HTERT RPE-1 (cell line): Measurements from ENCODE around the gene PTBP3.
"Not testable (repeated sequence)": the region's sequence is repeated elsewhere in the genome, so short reads cannot be mapped to it uniquely, and the experiment has no call there.

ENCODE experiments used
- in situ Hi-C: fragments of 300-500 bp; cut with MboI; formaldehyde crosslinking; loops from 4 replicates; pipeline ENCODE4 v1.14.3; 2020; ENCODE audit warnings: low sequenced_read_pairs

Gene PTBP3

DNA sequence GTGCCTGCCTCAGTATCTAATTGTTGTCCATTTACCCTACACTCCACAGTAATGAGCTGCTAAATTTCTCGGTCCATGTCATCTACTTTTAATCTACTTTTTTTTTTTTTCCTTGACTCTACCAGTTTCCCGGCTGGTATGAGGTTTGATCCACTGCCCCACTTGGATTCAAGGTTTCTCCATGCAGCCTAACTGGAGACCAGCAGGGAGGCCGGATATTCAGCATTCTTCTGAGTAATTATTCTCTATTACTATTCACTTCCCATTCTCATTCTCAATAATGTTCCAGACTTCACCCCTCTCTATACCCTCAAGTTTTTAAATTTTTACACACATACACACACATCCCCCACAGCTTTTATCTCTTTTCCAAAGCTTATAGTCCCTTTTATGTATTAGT lies 107.3 kb downstream of the PTBP3 start:
- in situ Hi-C loops, result no loop called here

DNA sequence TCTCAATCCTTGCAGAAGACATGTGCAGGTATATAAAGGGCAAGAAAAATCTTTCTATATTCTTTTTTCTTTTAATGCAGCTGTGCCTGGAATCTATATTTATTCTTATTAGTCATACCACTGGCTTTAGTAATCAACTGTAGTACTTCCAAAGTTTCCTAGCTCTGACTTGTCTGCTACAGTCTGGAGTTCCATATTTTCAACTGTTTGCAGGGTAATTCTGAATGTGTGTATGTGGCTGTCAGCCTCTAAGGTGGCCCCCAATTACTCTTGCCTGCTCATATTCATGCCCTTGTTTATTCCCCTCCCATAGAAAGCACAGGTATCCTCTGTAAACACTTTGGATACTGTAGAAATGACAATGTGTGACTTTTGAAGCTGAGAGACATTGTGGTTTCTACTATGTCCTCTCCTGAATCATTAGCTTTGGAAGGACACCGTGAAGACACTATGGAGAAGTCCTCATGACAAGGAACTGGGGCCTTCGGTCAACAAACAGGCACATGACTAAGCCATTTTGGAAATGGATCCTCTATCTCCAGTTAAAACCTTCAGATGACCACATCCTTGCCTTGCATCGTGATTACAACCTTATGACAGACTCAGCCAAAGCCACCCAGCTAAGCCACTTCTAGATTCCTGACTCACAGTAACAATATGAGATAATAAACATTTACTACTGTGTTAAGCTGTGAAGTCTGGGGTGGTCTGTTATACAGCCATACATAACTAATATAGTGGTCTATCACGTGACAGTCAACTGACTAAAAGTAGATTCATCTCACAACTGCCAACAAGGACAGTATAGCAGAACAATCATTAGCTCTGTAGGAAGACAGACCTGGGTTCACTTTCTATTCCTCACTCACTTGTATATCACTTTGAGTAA lies 108.8 kb downstream of the PTBP3 start:
- in situ Hi-C loops, result no loop called here

DNA sequence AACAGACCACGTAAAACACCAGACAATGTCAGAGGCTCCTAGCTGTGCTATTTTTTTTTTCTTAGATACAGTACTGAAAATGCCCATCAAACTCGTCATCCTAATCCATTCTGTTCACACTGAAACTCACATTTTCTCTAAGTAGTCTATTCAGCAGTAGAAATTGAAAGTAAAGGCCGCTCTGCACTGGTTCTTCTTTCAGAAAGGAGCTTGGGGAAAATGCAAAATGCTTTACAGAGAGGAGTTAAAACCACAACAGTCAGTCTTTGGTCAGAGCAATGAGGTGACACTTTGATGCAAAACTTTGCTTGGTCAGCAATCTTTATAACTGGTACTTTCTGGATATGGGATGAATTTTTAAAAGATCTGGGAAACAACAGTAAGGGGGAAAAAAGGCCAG lies 114.5 kb downstream of the PTBP3 start:
- in situ Hi-C loops, result no loop called here

DNA sequence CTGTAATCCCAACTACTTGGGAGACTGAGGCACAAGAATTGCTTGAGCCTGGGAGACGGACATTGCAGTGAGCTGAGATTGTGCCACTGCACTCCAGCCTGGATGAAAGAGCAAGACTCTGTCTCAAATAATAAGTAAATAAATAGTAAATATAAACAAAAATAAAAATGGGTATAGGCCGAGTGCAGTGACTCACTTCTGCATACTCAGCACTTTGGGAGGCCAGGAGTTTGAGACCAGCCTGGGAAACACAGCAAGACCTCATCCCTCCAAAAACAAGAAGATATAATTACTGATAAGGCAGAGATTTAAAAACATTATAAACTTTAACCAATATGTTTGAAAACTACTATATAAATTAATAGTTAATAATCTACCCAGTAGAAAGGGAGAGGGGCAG lies 120.5 kb downstream of the PTBP3 start:
- in situ Hi-C loops, result no loop called here

DNA sequence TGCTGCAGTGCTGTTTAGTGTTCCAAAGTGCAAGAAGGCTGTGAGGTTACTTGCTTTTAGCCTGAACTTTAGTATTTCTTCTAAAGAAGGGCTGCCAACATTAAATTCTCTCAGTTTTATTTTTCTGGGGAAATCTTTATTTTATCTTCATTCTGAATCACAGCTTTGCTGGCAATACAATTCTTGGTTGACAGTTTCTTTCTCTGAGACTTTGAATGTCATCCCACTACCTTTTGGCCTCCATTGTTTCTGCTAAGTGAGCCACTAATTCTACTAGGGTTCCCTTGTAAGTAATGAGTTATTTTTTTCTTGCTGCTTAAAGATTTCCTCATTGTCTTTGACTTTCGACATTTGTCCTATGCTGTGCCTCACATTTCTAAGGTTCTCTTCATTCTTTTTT lies 126.0 kb downstream of the PTBP3 start:
- in situ Hi-C loops, result no loop called here

DNA sequence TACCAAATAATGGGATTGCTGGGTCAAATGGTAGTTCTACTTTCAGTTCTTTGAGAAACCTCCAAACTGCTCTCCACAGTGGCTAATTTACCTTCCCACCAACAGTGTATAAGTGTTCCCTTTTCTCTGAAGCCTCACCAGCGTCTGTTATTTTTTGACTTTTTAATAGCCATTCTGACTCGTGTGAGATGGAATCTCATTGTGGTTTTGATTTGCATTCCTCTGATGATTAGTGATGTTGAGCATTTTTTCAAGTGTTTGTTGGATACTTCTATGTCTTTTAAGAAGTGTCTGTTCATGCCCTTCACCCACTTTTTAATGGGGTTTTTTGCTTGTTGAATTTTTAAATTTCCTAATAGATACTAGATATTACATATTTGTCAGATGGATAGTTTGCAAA lies 129.9 kb downstream of the PTBP3 start:
- in situ Hi-C loops, result no loop called here

DNA sequence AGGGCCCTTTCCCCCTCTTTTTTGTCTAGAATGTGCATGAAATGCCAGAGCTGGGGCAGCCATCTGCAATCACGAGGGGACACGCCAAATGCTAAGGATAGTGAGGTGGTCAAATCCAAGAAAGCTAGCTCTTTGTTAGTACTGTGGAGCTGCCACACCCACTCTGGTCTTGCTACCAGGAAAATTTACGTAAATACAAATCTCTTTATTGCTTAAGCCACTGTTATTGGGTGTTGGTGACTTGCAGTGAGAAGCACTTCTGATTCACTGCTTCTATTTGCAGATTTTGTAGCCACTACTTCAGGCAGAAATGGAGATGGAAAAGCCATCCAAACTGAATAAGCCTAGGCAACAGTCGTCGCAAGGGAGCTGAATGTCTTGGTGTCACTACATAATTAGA lies 132.7 kb downstream of the PTBP3 start:
- in situ Hi-C loops, result no loop called here

DNA sequence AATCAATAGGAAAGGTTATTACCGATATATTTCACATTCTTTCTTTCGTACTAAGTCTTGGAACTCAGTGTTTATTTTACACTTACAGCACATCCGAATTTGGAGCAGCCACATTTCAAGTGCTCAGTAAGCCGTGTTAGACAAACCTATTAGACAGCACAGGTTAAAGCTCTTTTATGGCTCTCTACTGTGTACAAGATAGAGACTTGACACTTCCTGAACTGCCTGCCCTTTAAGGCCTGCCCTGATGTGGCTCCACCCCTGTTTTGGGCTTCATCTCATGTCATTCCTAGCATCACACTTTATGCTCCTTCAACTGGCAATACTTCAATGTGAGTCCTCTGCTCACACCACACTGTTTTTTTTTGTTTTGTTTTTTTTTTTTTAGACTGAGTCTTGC lies 134.8 kb downstream of the PTBP3 start:
- in situ Hi-C loops, result no loop called here

DNA sequence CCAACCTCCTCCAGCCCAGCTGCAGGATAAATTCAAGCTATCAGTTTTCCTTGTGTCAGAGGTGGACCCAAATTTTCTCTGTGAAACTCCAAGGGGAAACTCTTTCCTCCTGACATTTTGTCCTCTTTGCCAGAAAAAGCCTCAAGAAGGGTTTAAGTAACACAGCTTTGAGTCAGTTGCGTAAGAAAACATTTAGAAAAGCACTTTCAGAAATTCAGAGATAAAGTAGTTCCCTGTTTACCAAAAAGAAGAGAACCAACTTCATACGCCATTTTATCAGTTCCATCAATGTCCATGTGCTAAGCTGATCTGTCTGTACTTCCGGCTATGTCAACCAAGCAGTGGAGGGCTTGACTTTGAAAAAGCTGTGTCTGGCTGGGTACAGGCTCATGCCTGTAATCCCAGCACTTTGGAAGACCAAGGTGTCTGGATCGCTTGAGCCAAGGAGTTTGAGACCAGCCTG lies 138.4 kb downstream of the PTBP3 start:
- in situ Hi-C loops, result no loop called here

DNA sequence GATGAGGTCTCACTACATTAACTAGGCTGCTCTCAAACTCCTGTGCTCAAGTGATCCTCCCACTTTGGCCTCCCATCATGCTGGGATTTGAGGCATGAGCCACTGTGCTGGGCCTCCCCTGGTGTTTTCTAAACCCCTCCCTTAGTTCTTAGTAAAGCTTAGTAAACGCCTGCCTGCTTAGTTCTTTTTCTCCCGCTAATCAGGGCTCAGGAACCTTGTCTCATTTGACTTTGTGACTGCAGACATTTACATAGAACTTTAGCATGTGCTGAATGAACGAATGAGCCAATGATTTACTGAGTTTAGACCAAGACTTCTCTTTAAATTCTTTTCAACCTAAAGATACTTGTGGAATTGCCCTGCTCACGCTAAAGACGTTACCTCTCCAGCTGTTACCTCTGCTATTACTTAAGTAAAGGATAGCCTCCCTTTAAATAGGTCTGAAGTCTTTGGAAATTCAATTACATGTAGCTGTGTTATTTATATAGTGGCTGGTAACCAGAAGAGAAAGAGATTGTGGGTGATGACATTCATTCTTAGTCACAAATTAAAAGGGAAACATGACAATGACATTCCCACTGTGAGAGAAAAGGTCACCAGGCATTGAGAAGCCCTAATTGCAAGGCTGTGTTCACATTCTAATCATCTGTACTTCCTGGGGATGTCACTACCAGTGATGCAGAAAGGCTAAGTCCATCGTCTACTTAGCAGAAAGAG lies 139.7 kb downstream of the PTBP3 start:
- in situ Hi-C loops, result no loop called here

DNA sequence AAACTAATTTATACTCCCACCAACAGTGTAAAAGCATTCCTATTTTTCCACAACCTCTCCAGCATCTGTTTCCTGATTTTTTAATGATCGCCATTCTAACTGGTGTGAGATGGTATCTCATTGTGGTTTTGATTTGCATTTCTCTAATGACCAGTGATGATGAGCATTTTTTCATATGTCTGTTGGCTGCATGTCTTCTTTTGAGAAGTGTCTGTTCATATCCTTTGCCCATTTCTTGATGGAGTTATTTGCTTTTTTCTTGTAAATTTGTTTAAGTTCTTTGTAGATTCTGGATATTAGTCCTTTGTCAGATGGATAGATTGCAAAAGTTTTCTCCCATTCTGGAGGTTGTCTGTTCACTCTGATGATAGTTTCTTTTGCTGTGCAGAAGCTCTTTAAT lies 143.1 kb downstream of the PTBP3 start:
- in situ Hi-C loops, result not testable (repeated sequence)

DNA sequence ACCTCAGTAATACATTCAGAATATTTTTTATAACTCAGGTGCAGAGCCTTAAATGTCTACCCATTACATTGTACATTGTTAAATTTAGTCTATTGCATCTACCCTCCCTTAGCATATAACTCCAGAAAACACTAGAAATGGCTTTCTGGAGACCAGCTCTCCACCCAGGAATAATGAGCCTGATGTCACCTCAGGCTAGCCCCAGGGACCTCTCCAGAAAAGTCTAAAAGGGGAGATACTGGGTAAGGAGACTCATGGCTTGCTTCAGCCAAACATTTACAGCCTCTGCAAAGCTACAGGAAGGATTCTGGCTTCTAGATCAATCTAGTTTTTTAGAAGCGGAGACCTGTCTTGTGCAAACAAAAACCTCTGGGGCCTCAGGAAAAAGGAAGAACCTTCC lies 144.5 kb downstream of the PTBP3 start:
- in situ Hi-C loops, result no loop called here

DNA sequence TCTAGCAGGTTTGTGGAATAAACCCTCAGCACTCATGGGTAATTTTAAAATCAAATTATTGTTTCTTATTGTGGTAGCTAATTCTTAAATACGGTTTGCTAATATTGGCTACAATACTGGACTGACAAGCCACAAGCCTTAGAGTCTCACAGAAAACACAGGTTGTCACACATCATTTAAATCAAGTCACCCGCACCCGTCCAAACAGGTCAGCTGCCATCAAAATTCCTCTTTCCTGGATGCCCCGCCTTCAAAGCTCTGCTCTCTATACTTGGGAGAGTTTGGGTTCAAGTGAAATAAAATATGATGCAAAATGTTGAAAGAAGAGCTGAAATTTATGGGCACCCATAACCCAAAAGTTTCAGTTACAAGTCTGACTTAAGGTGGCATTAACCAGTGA lies 146.0 kb downstream of the PTBP3 start:
- in situ Hi-C loops, result no loop called here

DNA sequence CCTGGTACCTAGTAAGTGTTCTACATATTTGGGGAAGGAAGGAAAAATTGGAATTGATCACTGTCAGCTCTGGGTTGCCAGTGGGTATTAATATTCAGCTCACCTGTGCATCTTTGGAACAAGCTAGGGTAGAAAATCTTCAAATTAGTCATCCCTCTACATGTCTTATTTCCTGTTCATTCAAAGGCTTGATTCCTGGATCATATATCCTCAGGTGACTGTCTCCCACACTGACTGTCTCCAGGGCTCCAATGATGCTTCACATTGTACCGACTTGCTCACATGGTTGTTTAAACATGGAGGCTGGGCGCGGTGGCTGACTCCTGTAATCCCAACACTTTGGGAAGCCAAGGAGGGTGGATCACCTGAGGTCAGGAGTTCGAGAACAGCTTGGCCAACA lies 146.7 kb downstream of the PTBP3 start:
- in situ Hi-C loops, result no loop called here

DNA sequence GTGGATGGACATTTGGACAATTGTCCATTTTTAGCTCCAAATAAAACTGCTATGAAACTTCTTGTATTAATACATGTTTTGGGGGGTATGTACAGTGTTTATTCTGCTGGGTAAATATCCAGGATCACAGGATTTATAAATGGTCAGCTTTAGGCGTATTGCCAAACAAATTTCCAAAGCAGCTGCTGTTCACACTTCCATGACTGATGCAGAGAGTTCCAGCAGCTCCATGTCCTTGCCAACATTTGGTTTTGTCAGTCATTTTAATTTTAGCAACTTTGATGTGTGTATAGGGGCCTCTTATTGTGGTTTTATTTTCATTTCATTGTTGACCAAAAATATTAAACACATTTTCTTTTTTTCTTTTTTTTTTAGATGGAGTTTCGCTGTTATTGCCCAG lies 148.5 kb downstream of the PTBP3 start:
- in situ Hi-C loops, result no loop called here

DNA sequence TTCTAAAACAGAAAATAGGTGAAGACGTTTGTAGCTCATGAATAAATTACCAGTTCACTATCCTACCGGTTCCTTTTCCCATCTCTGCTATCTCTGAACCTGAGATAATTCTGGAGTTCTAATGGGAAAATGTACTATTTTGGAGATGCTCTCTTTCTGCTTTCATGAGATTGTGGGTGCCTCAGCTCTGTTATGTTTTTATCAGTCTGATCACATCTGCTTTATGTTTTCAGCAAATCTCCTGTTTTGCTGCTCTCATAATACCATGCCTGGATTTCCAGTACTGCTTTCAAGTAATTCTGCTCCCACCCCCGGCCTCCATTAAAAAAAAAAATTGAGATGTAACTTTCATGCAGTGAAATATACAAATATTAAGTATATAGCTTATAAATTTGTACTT lies 149.2 kb downstream of the PTBP3 start:
- in situ Hi-C loops, result no loop called here

DNA sequence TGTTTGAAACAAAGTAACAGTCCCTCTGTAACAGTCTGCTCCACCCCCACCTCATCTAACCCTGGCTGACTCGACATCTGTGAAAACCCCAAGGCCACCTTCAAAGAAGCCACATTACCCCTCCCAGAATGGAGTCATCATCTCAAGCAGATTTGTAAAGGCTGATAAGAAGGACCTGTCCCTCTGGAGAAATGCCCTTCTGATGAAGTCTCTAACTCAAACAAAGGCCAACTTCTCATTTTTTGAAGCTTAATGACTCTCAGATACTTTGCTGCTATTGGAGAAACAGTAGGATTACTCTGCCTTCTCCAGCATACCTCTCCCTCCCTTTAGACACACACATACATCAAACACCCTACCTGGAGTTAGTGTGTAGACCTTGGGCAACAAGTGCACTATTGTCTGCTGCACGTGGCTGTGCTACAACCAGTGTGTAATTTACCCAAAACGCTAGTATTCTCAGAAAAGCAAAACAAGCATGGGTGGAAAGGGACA lies 153.0 kb downstream of the PTBP3 start:
- in situ Hi-C loops, result no loop called here

DNA sequence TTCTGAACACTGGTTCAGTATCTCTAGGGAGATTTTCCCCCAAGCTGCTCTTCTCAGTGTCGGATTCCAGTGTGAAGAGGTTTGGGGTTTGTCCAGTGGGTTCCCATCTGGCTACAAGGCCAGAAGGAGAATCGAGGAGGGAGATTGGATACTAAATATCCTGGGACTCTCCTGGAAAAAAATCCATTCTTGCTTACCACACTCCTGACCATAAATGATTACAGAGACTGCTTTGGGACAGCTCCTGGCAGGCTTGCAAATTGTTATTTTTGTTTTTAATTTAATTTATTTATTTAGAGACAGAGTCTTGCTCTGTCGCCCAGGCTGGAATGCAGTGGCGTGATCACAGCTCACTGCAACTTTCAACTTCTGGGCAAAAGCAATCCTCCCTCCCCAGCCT lies 153.6 kb downstream of the PTBP3 start:
- in situ Hi-C loops, result no loop called here

DNA sequence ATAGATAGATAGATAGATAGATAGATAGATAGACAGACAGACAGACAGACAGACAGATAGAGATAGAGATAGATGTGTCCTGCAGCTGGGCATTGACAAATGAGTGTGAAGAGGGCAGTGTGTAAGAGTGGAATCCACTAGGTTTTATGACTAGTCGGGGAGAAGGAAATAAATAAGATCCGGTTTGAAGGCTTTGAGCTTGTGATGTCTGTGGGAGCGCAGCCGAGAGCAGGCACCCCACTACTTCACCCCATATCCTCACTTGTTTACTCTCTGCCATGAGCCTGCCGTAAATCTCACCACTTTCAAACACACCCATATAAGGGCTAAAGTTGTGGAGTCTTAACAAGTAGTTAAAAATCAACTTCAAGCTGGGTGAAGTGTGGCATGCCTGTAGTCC lies 156.9 kb downstream of the PTBP3 start:
- in situ Hi-C loops, result no loop called here

DNA sequence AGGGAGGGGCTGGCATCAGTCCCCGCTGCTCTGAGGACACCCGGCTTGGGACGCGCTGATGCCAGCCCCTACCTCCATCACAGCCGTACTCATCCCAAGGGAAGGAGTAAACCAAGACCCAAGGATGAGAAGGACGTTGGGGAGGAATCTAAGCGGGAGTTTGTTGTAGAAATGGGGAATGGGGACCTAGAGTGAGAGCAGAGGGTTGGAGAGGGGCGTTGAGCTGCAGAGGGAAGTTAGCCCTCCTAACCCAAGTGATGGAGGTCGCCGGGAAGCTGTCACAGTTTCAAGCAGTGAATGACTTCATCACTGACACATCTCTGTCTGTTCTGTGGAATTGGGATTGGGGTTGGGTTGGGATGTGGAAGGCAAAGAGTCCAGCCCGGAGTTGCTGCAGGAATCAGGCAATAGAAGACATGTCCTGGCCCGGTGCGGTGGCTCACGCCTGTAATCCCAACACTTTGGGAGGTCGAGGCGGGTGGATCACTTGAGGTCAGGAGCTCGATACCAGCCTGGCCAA lies 157.6 kb downstream of the PTBP3 start:
- in situ Hi-C loops, result no loop called here

DNA sequence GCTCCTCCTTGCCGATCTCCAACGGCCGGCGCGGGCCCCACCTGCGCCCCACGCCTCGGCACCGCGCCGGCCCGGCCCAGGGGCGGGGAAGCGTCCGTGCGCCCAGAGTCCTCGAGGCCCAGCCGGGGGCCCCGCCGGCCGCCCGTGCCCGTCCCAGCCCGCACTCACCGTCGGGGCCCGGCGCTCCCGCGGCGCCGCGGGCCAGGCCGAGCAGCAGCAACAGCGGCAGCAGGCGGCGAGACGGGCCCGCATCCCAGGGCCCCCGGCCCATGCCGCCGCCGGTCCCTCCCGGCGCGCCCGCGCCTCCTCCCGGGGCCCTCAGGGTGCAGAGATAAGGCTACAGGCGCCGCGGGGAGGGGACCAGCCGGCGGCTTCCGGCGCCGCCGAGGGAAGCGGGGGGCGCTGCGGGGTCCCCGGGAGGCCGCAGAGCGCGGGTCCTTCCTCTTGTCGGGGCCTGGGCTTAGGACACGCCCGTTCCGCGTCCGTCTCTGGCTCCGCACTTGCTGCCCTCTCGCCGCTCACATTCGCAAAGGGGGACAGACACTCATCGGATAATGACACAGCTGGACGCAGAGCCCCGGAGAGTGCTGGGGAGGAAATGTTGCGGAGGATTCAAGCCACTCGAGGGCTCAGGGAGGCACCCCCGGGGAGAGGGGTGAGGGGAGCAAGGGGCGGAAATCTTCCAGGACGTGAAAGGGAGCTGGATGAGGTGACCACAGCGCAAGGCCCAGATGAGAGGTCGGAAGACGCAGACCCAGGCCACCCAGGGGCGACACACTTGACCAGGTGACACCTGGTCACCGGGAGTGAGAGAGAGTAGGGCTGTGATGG lies 158.2 kb downstream of the PTBP3 start, which contains the start of gene SUSD1:
Gene SUSD1, minus strand, starts transcription at position 333 of the 831 bp plus-strand sequence. Its CDS starts 62 bp downstream, at position 271.
- in situ Hi-C loops, result no loop called here
